DND-41 (cell line): ENCODE measurements around the gene GARS1.

Experiments used
- ATAC-seq: fragments of 200-7000 bp; cut with Tn5 transposase; 3 replicates; pipeline ENCODE4 v1.9.1; 2021; ENCODE audit warnings: low read depth; ENCODE audit not compliant: insufficient read depth
- DNase-seq: peaks from one replicate; pipeline ENCODE4 v3.0.0-alpha.2; 2020
- H2AFZ ChIP-seq: 2 replicates; pipeline ENCODE4 v1.6.0; 2012; ENCODE audit warnings: low read depth, low read length
- H3K27ac ChIP-seq: 2 replicates; pipeline ENCODE4 v1.5.1; 2012; ENCODE audit warnings: low read length, inconsistent platforms
- H3K27me3 ChIP-seq: fragments of 200-600 bp; sonication (generic); 2 replicates; pipeline ENCODE4 v1.6.0; 2012; ENCODE audit warnings: low read length, mild to moderate bottlenecking, inconsistent platforms; ENCODE audit not compliant: insufficient read depth, poor library complexity
- H3K36me3 ChIP-seq: 2 replicates; pipeline ENCODE4 v1.5.1; 2012; ENCODE audit warnings: low read length, inconsistent platforms; ENCODE audit not compliant: insufficient read depth
- H3K4me1 ChIP-seq: 2 replicates; pipeline ENCODE4 v1.5.1; 2012; ENCODE audit warnings: mild to moderate bottlenecking, low read length; ENCODE audit not compliant: insufficient read depth
- H3K4me2 ChIP-seq: 2 replicates; pipeline ENCODE4 v1.6.0; 2012; ENCODE audit warnings: mild to moderate bottlenecking, moderate library complexity, low read length, inconsistent platforms; ENCODE audit not compliant: insufficient read depth
- H3K4me3 ChIP-seq, 2 experiments: fragments of 200-600 bp in 1 of 2; shearing (Covaris generic) in 1 of 2; 2 replicates each; pipeline ENCODE4 v1.5.1; 2012 to 2016; ENCODE audit warnings: inconsistent platforms in 2 of 2, low read length in 2 of 2, mild to moderate bottlenecking in 2 of 2, low read depth in 1 of 2, moderate library complexity in 1 of 2
- H3K79me2 ChIP-seq: 2 replicates; pipeline ENCODE4 v1.6.0; 2012; ENCODE audit warnings: low read length, inconsistent platforms; ENCODE audit not compliant: insufficient read depth
- H3K9ac ChIP-seq: 2 replicates; pipeline ENCODE4 v1.6.0; 2012; ENCODE audit warnings: low read depth, mild to moderate bottlenecking, inconsistent platforms, low read length, moderate library complexity
- H3K9me3 ChIP-seq: 2 replicates; pipeline ENCODE4 v1.5.1; 2012; ENCODE audit warnings: low read length, moderate library complexity, mild to moderate bottlenecking, inconsistent platforms; ENCODE audit not compliant: insufficient read depth, severe bottlenecking
- H4K20me1 ChIP-seq: 2 replicates; pipeline ENCODE4 v1.6.0; 2012; ENCODE audit warnings: low read length; ENCODE audit not compliant: insufficient read depth
- CTCF ChIP-seq: IDR thresholded peaks from 2 replicates; pipeline ENCODE4 v1.5.1; 2012; ENCODE audit warnings: borderline replicate concordance, low read length, moderate library complexity, mild to moderate bottlenecking; ENCODE audit not compliant: poor library complexity, severe bottlenecking; ENCODE audit errors: extremely low read depth
- EZH2 ChIP-seq: IDR thresholded peaks from 3 replicates; pipeline ENCODE4 v1.6.1; 2012; ENCODE audit warnings: borderline replicate concordance, low read depth, mild to moderate bottlenecking, moderate library complexity, low read length, inconsistent platforms; ENCODE audit not compliant: severe bottlenecking

The GARS1 gene, protein sequence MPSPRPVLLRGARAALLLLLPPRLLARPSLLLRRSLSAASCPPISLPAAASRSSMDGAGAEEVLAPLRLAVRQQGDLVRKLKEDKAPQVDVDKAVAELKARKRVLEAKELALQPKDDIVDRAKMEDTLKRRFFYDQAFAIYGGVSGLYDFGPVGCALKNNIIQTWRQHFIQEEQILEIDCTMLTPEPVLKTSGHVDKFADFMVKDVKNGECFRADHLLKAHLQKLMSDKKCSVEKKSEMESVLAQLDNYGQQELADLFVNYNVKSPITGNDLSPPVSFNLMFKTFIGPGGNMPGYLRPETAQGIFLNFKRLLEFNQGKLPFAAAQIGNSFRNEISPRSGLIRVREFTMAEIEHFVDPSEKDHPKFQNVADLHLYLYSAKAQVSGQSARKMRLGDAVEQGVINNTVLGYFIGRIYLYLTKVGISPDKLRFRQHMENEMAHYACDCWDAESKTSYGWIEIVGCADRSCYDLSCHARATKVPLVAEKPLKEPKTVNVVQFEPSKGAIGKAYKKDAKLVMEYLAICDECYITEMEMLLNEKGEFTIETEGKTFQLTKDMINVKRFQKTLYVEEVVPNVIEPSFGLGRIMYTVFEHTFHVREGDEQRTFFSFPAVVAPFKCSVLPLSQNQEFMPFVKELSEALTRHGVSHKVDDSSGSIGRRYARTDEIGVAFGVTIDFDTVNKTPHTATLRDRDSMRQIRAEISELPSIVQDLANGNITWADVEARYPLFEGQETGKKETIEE

GRCh38 chr7:30594540-30595435 is at the start of gene GARS1:
Gene GARS1, plus strand, starts transcription at chr7:30594878. Its CDS starts 44 bp downstream, at chr7:30594922.
- no peak for TF ChIP-seq CTCF
- no peak for TF ChIP-seq EZH2
- Histone ChIP-seq H3K27me3 (no peaks in the 10 kb centered on the region), H3K9me3 (no peaks in the 10 kb centered on the region), H3K36me3 (peaks cover 31% of the 10 kb centered on the region), H3K9ac (peak within 1 kb of the TSS; percentile 96), H3K79me2 (peaks cover 92% of the 10 kb centered on the region), H2AFZ (peak within 1 kb of the TSS; percentile 93), H4K20me1 (peaks cover 42% of the 10 kb centered on the region), H3K4me2 (peak within 1 kb of the TSS; percentile 95), H3K4me3 (peak within 1 kb of the TSS; percentile 70 to 79), H3K4me1 (peaks cover 52% of the 10 kb centered on the region), H3K27ac (peak within 1 kb of the TSS; percentile 95)
- DNase-seq (peak; percentile 90), ATAC-seq (peak; percentile 86)

DNA sequence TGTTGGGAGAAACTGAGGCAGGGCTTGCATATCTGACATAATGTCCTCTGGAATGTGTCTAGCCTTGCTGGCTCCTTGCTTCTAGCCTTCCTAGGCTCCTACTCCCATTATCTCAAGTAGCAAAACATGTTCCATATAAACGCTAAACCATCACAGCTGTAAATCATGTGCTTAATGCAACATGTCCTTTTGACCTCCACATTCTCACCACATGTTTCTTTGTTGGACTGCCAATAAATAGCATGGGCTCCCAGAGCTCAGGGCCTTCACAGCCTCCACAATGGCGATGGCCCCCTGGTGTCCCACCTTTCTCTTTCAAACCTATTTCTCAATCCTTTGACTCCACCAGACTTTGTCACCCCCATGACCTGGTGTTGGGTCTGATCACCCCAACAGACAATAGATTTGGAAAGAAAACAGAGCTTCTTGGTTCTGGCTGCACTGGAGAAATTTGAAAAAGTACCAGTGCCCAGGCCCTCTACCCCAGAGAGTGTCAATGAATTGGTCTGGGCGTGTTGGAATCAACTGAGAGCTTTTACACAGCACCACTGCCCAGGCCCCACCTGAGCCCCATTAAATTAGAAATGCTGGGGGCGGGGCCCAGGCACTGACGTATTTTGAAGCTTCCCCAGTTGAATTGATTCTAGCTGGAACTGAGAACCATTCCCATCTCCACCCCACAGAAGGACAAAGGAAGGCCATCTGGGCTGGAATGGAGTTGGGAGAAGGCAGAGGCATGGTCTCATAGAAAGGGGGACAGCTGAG is 48.7 kb upstream of the GARS1 start:
- Histone ChIP-seq H3K4me1 (no peaks in the 10 kb centered on the region), H3K79me2 (no peaks in the 10 kb centered on the region), H4K20me1 (no peaks in the 10 kb centered on the region), H3K9me3 (no peaks in the 10 kb centered on the region), H3K9ac (no peak overlapping the region), H3K36me3 (no peaks in the 10 kb centered on the region), H3K27ac (no peak overlapping the region), H3K4me3 (no peak overlapping the region), H3K4me2 (no peak overlapping the region), H3K27me3 (no peaks in the 10 kb centered on the region), H2AFZ (no peak overlapping the region)
- TF ChIP-seq CTCF (no peak), EZH2 (no peak)
- ATAC-seq (no peak), DNase-seq (no peak)

DNA sequence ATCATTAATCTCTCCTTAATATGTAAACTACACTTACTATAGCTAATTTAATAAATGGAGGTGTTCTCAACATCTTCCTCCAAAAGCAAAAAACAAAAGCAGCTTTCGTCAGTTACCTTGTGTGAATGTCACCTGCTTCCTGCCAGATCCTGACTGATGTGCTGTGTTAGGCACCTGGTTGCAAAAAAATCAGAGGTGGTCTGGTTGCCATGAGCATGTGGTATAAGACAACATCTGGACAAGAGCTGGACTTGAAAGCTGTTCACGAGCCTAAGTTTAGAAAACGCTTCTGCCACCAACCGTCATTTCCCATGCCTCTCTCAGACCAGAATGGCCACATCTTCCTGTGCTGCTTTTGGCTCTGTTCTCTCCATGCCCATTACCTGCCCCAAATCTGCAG is 48.1 kb upstream of the GARS1 start:
- no peak overlapping the region for H3K27ac ChIP-seq
- H3K4me3 ChIP-seq, result no peak overlapping the region
- DNase-seq (no peak), ATAC-seq (no peak)
- TF ChIP-seq EZH2 (no peak), CTCF (no peak)
- H3K4me2 ChIP-seq, result no peak overlapping the region
- no peak overlapping the region for H2AFZ ChIP-seq
- no peaks in the 10 kb centered on the region for H3K4me1 ChIP-seq
- H3K9me3 ChIP-seq, result no peaks in the 10 kb centered on the region
- no peak overlapping the region for H3K9ac ChIP-seq
- no peaks in the 10 kb centered on the region for H3K36me3 ChIP-seq
- no peaks in the 10 kb centered on the region for H4K20me1 ChIP-seq
- H3K27me3 ChIP-seq, result no peaks in the 10 kb centered on the region
- H3K79me2 ChIP-seq, result no peaks in the 10 kb centered on the region
